CD4-positive, alpha-beta T cell (primary cell): ENCODE results near the gene MRNIP. TPM values are rescaled to one million over a fixed set of nuclear protein-coding genes. Genes with fewer than 3 reads are reported as not detected.

Source experiments
- ATAC-seq: fragments of 200-7000 bp; cut with Tn5 transposase; one replicate; pipeline ENCODE4 v1.10.0; 2022; ENCODE audit warnings: mild to moderate bottlenecking; ENCODE audit not compliant: poor library complexity
- CTCF ChIA-PET: fragments of 350-600 bp; sonication (Branson Sonifier 250); formaldehyde crosslinking; loops from one replicate; lab custom pipeline; 2021; ENCODE audit warnings: antibody characterized with exemption, inconsistent platforms; lab: Charles Lee
- POLR2A ChIA-PET: fragments of 350-600 bp; sonication (Branson Sonifier 250); formaldehyde crosslinking; loops from one replicate; lab custom pipeline; 2021; ENCODE audit warnings: antibody characterized with exemption, inconsistent platforms; lab: Charles Lee
- DNase-seq, 14 experiments: peaks; one replicate each; pipeline ENCODE4 v3.0.0-alpha.2; 2013 to 2020; ENCODE audit warnings: mixed read lengths in 2 of 14
- H3K27ac ChIP-seq, 2 donors: one replicate each; pipeline versions ENCODE4 v1.5.1 to v1.7.0; 2013; ENCODE audit warnings: low read length in 2 of 2, low read depth in 1 of 2, mild to moderate bottlenecking in 1 of 2
- H3K27me3 ChIP-seq, 2 experiments: 1 replicate in 1 of 2; 2 replicates in 1 of 2; pipeline versions ENCODE4 v1.6.1 to v1.7.0; 2013; ENCODE audit warnings: low read length in 2 of 2, control low read depth in 1 of 2, mild to moderate bottlenecking in 1 of 2, moderate library complexity in 1 of 2; ENCODE audit not compliant: insufficient read depth in 2 of 2, control insufficient read depth in 1 of 2
- H3K36me3 ChIP-seq: one replicate; pipeline ENCODE4 v1.6.1; 2013; ENCODE audit warnings: low read length, control low read depth; ENCODE audit not compliant: insufficient read depth
- H3K4me1 ChIP-seq: one replicate; pipeline ENCODE4 v1.6.1; 2013; ENCODE audit warnings: low read length, control low read depth; ENCODE audit not compliant: insufficient read depth
- H3K4me3 ChIP-seq: one replicate; pipeline ENCODE4 v1.5.1; 2013; ENCODE audit warnings: mild to moderate bottlenecking, low read length, moderate library complexity
- H3K9me3 ChIP-seq, 2 experiments: 1 replicate in 1 of 2; 2 replicates in 1 of 2; pipeline versions ENCODE4 v1.6.1 to v1.7.0; 2013; ENCODE audit warnings: low read length in 2 of 2, mild to moderate bottlenecking in 2 of 2, control low read depth in 1 of 2, moderate library complexity in 1 of 2; ENCODE audit not compliant: control insufficient read depth in 1 of 2, insufficient read depth in 1 of 2
- H3K27ac Mint-ChIP-seq: one replicate; pipeline ENCODE4 v1.8.0; 2020; ENCODE audit warnings: mixed read lengths
- H3K27me3 Mint-ChIP-seq: one replicate; pipeline ENCODE4 v1.8.0; 2021; ENCODE audit warnings: mixed read lengths
- H3K36me3 Mint-ChIP-seq: one replicate; pipeline ENCODE4 v1.8.0; 2021; ENCODE audit warnings: low read depth, mixed read lengths
- H3K4me1 Mint-ChIP-seq: one replicate; pipeline ENCODE4 v1.8.0; 2021; ENCODE audit warnings: low read depth, mixed read lengths
- H3K4me3 Mint-ChIP-seq: one replicate; pipeline ENCODE4 v1.8.0; 2020; ENCODE audit warnings: mild to moderate bottlenecking, mixed read lengths
- H3K9me3 Mint-ChIP-seq: one replicate; pipeline ENCODE4 v1.8.0; 2020; ENCODE audit warnings: mixed read lengths
- CTCF ChIP-seq: fragments of 200-600 bp; IDR thresholded peaks from one replicate; pipeline ENCODE4 v1.8.0; 2022; ENCODE audit warnings: antibody characterized with exemption, mild to moderate bottlenecking
- intact Hi-C, 2 experiments: fragments of 100-400 bp; cut with DNase I in 1 of 2; cut with micrococcal nuclease in 1 of 2; formaldehyde crosslinking; loops; one replicate each; pipeline versions ENCODE4 v1.15.1 to v1.9.0; 2023 to 2025; cut with DNase I, micrococcal nuclease
- total RNA-seq, 174 experiments: library from RNA in 2 of 174; stranded (reverse) in 2 of 174; gene quantifications; one replicate each; pipeline ENCODE4 v1.2.3 and lab custom pipeline; 2021 to 2026

Gene MRNIP
- total RNA-seq, 2 experiments from 2014 or later = 31.8 to 32.8 TPM

- DNase-seq (no peak), ATAC-seq (no peak)
- H3K4me1 ChIP-seq = peaks cover 20% of the 10 kb centered on the region
- intact Hi-C loops = no loop called here
- no peaks in the 10 kb centered on the region for H3K27me3 ChIP-seq
- H3K36me3 ChIP-seq = peaks cover 50% of the 10 kb centered on the region
- peaks cover 14% of the 10 kb centered on the region for H3K4me1 Mint-ChIP-seq
- ChIA-PET CTCF (no interaction called here), POLR2A (interaction anchor here (0.8 to 1.1 kb wide), 2 partner anchors 18 to 108 kb away, joined by 3 read pairs; partner anchors contain the start of gene MAML1)
- TF ChIP-seq CTCF = no peak
- peak overlapping the region; percentile 12 for H3K27ac Mint-ChIP-seq
- H3K9me3 Mint-ChIP-seq = peaks cover 2% of the 10 kb centered on the region
- no peak overlapping the region for H3K27ac ChIP-seq
- peaks cover 84% of the 10 kb centered on the region for H3K36me3 Mint-ChIP-seq
- H3K27me3 Mint-ChIP-seq = no peaks in the 10 kb centered on the region
- H3K4me3 Mint-ChIP-seq = no peak overlapping the region
- peaks cover 4 to 5% of the 10 kb centered on the region in 2 experiments for H3K9me3 ChIP-seq
- no peak overlapping the region for H3K4me3 ChIP-seq
Observed at GRCh38 chr5:179840321-179840720, 18.3 kb downstream of the MRNIP start.

- peaks cover 80% of the 10 kb centered on the region for H3K36me3 Mint-ChIP-seq
- H3K9me3 Mint-ChIP-seq = no peaks in the 10 kb centered on the region
- ChIA-PET CTCF (no interaction called here), POLR2A (interaction anchor here (0.8 to 1.1 kb wide), 2 partner anchors 17 to 107 kb away, joined by 3 read pairs; partner anchors contain the start of gene MAML1)
- intact Hi-C loops = no loop called here
- ATAC-seq (no peak), DNase-seq (no peak)
- Histone ChIP-seq H3K4me3 (no peak overlapping the region), H3K36me3 (peaks cover 50% of the 10 kb centered on the region), H3K9me3 (peaks cover 0 to 4% of the 10 kb centered on the region in 2 experiments), H3K4me1 (peaks cover 20% of the 10 kb centered on the region), H3K27me3 (no peaks in the 10 kb centered on the region), H3K27ac (no peak overlapping the region)
- no peaks in the 10 kb centered on the region for H3K27me3 Mint-ChIP-seq
- H3K4me1 Mint-ChIP-seq = peaks cover 14% of the 10 kb centered on the region
- TF ChIP-seq CTCF = no peak
- no peak overlapping the region for H3K27ac Mint-ChIP-seq
- H3K4me3 Mint-ChIP-seq = no peak overlapping the region
Observed at GRCh38 chr5:179839328-179840256, 19.0 kb downstream of the MRNIP start.

- ChIA-PET POLR2A (interaction anchor here (0.6 to 1.7 kb wide), 7 partner anchors 10 to 253 kb away, joined by 3 to 10 read pairs (median 4); partner anchors contain the start of genes HNRNPH1 and SQSTM1), CTCF (interaction anchor here (0.8 to 1.5 kb wide), 4 partner anchors 26 to 42 kb away, joined by 3 to 5 read pairs (median 4); no protein-coding TSS in a partner anchor)
- DNase-seq (no peak), ATAC-seq (no peak)
- peaks cover 80% of the 10 kb centered on the region for H3K36me3 Mint-ChIP-seq
- H3K27ac Mint-ChIP-seq = peak overlapping the region; percentile 81
- Histone ChIP-seq H3K9me3 (peaks cover 0 to 4% of the 10 kb centered on the region in 2 experiments), H3K27me3 (no peaks in the 10 kb centered on the region), H3K36me3 (peaks cover 63% of the 10 kb centered on the region), H3K4me1 (peaks cover 20% of the 10 kb centered on the region), H3K4me3 (no peak overlapping the region), H3K27ac (peak overlapping the region; percentile 41 to 72)
- no peak for TF ChIP-seq CTCF
- H3K4me1 Mint-ChIP-seq = peaks cover 14% of the 10 kb centered on the region
- intact Hi-C loops = no loop called here
- no peak overlapping the region for H3K4me3 Mint-ChIP-seq
- no peaks in the 10 kb centered on the region for H3K9me3 Mint-ChIP-seq
- no peaks in the 10 kb centered on the region for H3K27me3 Mint-ChIP-seq
Observed at GRCh38 chr5:179837076-179838011, 21.3 kb downstream of the MRNIP start.
